Measurements from ENCODE around the gene TRAPPC2L. TPM values are rescaled to one million over a fixed set of nuclear protein-coding genes. Genes with fewer than 3 reads are reported as not detected.

TRAPPC2L gene
- total and polyA plus RNA-seq, 2 donors (not counting 1 experiment from before 2014, with no cell fraction given): 33.5 to 65.1 TPM

GRCh38 chr16:88881007-88881615 lies 24.2 kb downstream of the TRAPPC2L start:
- H3K4me3 ChIP-seq (ENCODE audit: control extremely low read depth in 1 of 5, extremely low read depth in 1 of 5, insufficient read depth in 1 of 5, low read depth in 2 of 5, low read length in 4 of 5): no peak overlapping the region
- TF ChIP-seq CTCF (IDR thresholded peaks at IDR 0.05) (no peak), EZH2 (IDR thresholded peaks at IDR 0.05; ENCODE audit: borderline replicate concordance, insufficient read depth, low read depth, low read length, poor library complexity, severe bottlenecking) (no peak)
- H4K20me1 ChIP-seq (ENCODE audit: control insufficient read depth, insufficient read depth, low read length, poor library complexity, severe bottlenecking): peaks cover 90% of the 10 kb centered on the region
- H3K9ac ChIP-seq (ENCODE audit: low read length): no peak overlapping the region
- H3K27me3 ChIP-seq (replicated peaks in 1 of 4; ENCODE audit: control extremely low read depth in 1 of 4, control insufficient read depth in 3 of 4, insufficient read depth in 4 of 4, low read length in 3 of 4): no peaks in the 10 kb centered on the region
- WGBS (ENCODE audit: insufficient coverage): 96% methylated on average over 45 of the region's 46 CpGs
- ATAC-seq (ENCODE audit: low read depth): no peak
- ChIA-PET CTCF (interaction anchor here (1.0 to 1.2 kb wide), 2 partner anchors 23 to 24 kb away, joined by 3 read pairs; partner anchors contain the start of genes GALNS and TRAPPC2L), POLR2A (interaction anchor here (0.7 kb wide), 2 partner anchors 90 to 311 kb away, joined by 3 read pairs; partner anchors contain the start of gene ZC3H18)
- H3K36me3 ChIP-seq (replicated peaks in 1 of 2; ENCODE audit: control extremely low read depth in 1 of 2, control insufficient read depth in 1 of 2, extremely low read depth in 1 of 2, insufficient read depth in 2 of 2, low read length in 1 of 2): peaks cover 0 to 80% of the 10 kb centered on the region in 2 experiments
- H3K27ac ChIP-seq (ENCODE audit: low read length in 2 of 2): no peak overlapping the region
- Mint-ChIP-seq H3K4me3 (no peak overlapping the region), H3K9me3 (ENCODE audit: insufficient read depth) (no peaks in the 10 kb centered on the region), H3K4me1 (peaks cover 6% of the 10 kb centered on the region), H3K27me3 (no peaks in the 10 kb centered on the region), H3K27ac (no peak overlapping the region)
- H3K4me1 ChIP-seq (ENCODE audit: control insufficient read depth in 2 of 2, insufficient read depth in 2 of 2, low read length in 2 of 2): peaks cover 0 to 8% of the 10 kb centered on the region in 2 donors
- DNase-seq: no peak
- intact Hi-C loops (cut with micrococcal nuclease): no loop called here
- no peak overlapping the region for H3K4me2 ChIP-seq (replicated peaks; ENCODE audit: low read depth, low read length, poor library complexity, severe bottlenecking)
- H3K79me2 ChIP-seq (ENCODE audit: control insufficient read depth, insufficient read depth, low read length): peaks cover 3% of the 10 kb centered on the region
- H3K9me3 ChIP-seq (ENCODE audit: control extremely low read depth in 1 of 3, control insufficient read depth in 2 of 3, insufficient read depth in 1 of 3, low read length in 2 of 3): peaks cover 0 to 13% (median 0%) of the 10 kb centered on the region in 3 donors
- no peak overlapping the region for H2AFZ ChIP-seq (ENCODE audit: insufficient read depth, low read depth, low read length, poor library complexity, severe bottlenecking)

GRCh38 chr16:88881675-88882357 lies 24.9 kb downstream of the TRAPPC2L start:
- TF ChIP-seq CTCF (IDR thresholded peaks at IDR 0.05) (no peak), EZH2 (IDR thresholded peaks at IDR 0.05; ENCODE audit: borderline replicate concordance, insufficient read depth, low read depth, low read length, poor library complexity, severe bottlenecking) (no peak)
- H3K27ac ChIP-seq (ENCODE audit: low read length in 2 of 2): peak overlapping the region in 1 of 2 donors; percentile 5
- H3K27ac Mint-ChIP-seq: no peak overlapping the region
- H3K36me3 ChIP-seq (replicated peaks in 1 of 2; ENCODE audit: control extremely low read depth in 1 of 2, control insufficient read depth in 1 of 2, extremely low read depth in 1 of 2, insufficient read depth in 2 of 2, low read length in 1 of 2): peaks cover 0 to 81% of the 10 kb centered on the region in 2 experiments
- no peak overlapping the region for H3K4me3 ChIP-seq (ENCODE audit: control extremely low read depth in 1 of 5, extremely low read depth in 1 of 5, insufficient read depth in 1 of 5, low read depth in 2 of 5, low read length in 4 of 5)
- H3K9ac ChIP-seq (ENCODE audit: low read length): no peak overlapping the region
- 95% methylated on average over 27 of the region's 27 CpGs for WGBS (ENCODE audit: insufficient coverage)
- H3K9me3 ChIP-seq (ENCODE audit: control extremely low read depth in 1 of 3, control insufficient read depth in 2 of 3, insufficient read depth in 1 of 3, low read length in 2 of 3): peaks cover 0 to 13% (median 0%) of the 10 kb centered on the region in 3 donors
- DNase-seq: no peak
- peaks cover 6% of the 10 kb centered on the region for H3K79me2 ChIP-seq (ENCODE audit: control insufficient read depth, insufficient read depth, low read length)
- H3K9me3 Mint-ChIP-seq (ENCODE audit: insufficient read depth): no peaks in the 10 kb centered on the region
- H3K4me2 ChIP-seq (replicated peaks; ENCODE audit: low read depth, low read length, poor library complexity, severe bottlenecking): no peak overlapping the region
- no peaks in the 10 kb centered on the region for H3K27me3 ChIP-seq (replicated peaks in 1 of 4; ENCODE audit: control extremely low read depth in 1 of 4, control insufficient read depth in 3 of 4, insufficient read depth in 4 of 4, low read length in 3 of 4)
- ChIA-PET CTCF (no interaction called here), POLR2A (interaction anchor here (0.7 kb wide), 1 partner anchor 90 kb away, joined by 3 read pairs; no protein-coding TSS in a partner anchor)
- H2AFZ ChIP-seq (ENCODE audit: insufficient read depth, low read depth, low read length, poor library complexity, severe bottlenecking): no peak overlapping the region
- no peak for ATAC-seq (ENCODE audit: low read depth)
- H3K4me1 Mint-ChIP-seq: peaks cover 6% of the 10 kb centered on the region
- intact Hi-C loops (cut with micrococcal nuclease): no loop called here
- H4K20me1 ChIP-seq (ENCODE audit: control insufficient read depth, insufficient read depth, low read length, poor library complexity, severe bottlenecking): peaks cover 91% of the 10 kb centered on the region
- no peaks in the 10 kb centered on the region for H3K27me3 Mint-ChIP-seq
- peaks cover 0 to 8% of the 10 kb centered on the region in 2 donors for H3K4me1 ChIP-seq (ENCODE audit: control insufficient read depth in 2 of 2, insufficient read depth in 2 of 2, low read length in 2 of 2)
- no peak overlapping the region for H3K4me3 Mint-ChIP-seq
